MM.1S (cell line): Measurements from ENCODE around the gene TCF7.

ENCODE experiments used
- EZH2 ChIP-seq: fragments of 300-600 bp; sonication (generic); optimal IDR thresholded peaks from 2 replicates; pipeline ENCODE3; 2017; ENCODE audit warnings: low read depth, mild to moderate bottlenecking, antibody characterized with exemption, low read length, mixed read lengths
- TF ChIP-seq, protein P1 (sequence below): fragments of 300-600 bp; sonication (generic); IDR thresholded peaks from 2 replicates; pipeline ENCODE4 v1.5.1; 2016; ENCODE audit warnings: antibody characterized with exemption, low read length, mixed read lengths

DNA sequence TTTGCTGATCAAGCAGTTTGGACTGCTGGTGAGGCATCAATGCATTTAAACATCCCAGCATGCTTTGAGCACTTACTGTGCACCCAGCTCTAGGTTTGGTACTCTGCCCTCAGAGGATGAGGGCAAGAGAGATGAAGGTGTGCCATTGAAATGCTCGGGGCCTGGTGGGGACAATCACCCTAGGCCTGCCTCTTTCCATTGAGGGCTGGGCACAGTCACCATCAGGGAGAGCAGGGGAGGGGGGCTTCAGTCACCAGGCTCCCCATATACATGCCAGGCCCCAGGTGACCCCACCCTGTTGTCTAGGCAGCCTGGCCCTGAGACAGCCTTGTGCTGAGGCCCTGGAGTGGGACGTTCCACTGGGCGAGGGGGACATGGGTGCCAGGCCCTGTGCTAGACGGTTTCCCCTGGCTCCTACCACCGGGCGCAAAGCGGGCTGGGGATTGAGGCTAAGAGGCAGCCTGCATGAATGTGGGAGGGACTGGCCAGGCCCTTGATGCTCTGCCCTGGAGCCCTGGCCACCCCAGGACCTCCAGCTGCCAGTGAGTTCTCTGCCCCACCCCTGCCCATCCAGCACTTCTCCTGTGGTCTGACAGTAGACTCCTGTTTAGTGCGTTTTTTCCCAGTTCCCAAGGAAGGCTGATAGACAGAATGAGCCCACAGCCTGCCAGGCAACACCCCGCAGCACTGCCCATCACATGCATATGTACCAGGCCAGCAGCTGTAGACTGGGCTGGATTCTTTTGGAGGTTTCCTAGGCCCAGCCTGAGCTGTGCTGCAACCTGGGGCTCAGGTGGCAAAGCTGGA lies 18.9 kb downstream of the TCF7 start:
- no peak for TF ChIP-seq EZH2
- TF ChIP-seq, protein P1, sequence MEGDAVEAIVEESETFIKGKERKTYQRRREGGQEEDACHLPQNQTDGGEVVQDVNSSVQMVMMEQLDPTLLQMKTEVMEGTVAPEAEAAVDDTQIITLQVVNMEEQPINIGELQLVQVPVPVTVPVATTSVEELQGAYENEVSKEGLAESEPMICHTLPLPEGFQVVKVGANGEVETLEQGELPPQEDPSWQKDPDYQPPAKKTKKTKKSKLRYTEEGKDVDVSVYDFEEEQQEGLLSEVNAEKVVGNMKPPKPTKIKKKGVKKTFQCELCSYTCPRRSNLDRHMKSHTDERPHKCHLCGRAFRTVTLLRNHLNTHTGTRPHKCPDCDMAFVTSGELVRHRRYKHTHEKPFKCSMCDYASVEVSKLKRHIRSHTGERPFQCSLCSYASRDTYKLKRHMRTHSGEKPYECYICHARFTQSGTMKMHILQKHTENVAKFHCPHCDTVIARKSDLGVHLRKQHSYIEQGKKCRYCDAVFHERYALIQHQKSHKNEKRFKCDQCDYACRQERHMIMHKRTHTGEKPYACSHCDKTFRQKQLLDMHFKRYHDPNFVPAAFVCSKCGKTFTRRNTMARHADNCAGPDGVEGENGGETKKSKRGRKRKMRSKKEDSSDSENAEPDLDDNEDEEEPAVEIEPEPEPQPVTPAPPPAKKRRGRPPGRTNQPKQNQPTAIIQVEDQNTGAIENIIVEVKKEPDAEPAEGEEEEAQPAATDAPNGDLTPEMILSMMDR, result no peak
